ENCODE data around the gene BMP6.

DNA sequence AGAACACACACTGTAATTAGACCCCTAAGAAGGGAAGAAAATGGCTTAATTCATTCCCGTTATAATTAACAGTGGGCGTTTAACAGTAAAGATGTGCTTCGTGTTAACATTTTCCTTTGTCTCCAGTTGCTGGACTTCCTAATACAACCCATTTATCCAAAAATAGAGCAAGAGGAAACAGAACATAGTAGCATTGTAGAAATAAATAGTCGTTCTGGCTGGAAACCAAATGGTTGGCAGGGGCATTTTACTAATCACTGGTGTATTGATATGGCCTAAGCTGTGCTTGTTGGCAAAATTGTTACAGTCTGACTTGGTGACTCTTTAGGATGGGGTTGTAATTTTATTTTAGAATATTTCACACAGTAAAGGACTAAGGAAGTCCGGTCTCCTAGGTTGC, 89.8 kb downstream of the BMP6 start:
- TF ChIP-seq, protein P1, sequence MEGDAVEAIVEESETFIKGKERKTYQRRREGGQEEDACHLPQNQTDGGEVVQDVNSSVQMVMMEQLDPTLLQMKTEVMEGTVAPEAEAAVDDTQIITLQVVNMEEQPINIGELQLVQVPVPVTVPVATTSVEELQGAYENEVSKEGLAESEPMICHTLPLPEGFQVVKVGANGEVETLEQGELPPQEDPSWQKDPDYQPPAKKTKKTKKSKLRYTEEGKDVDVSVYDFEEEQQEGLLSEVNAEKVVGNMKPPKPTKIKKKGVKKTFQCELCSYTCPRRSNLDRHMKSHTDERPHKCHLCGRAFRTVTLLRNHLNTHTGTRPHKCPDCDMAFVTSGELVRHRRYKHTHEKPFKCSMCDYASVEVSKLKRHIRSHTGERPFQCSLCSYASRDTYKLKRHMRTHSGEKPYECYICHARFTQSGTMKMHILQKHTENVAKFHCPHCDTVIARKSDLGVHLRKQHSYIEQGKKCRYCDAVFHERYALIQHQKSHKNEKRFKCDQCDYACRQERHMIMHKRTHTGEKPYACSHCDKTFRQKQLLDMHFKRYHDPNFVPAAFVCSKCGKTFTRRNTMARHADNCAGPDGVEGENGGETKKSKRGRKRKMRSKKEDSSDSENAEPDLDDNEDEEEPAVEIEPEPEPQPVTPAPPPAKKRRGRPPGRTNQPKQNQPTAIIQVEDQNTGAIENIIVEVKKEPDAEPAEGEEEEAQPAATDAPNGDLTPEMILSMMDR (IDR thresholded peaks at IDR 0.05) = no peak
- no peak for TF ChIP-seq EP300 (IDR thresholded peaks at IDR 0.05)
